Testis (tissue), 3 donors: Measurements from ENCODE around the gene ADPRM. TPM values are rescaled to one million over a fixed set of nuclear protein-coding genes. Genes with fewer than 3 reads are reported as not detected.

Experiments used
- DNase-seq: peaks from one replicate; pipeline ENCODE4 v3.0.0-alpha.2; 2019
- H3K27ac ChIP-seq, 2 donors: fragments of 200-600 bp; sonication (generic); one replicate each; pipeline ENCODE4 v1.5.1; 2019
- H3K27me3 ChIP-seq: fragments of 200-600 bp; sonication (generic); one replicate; pipeline ENCODE4 v1.5.1; 2019
- H3K36me3 ChIP-seq: fragments of 200-600 bp; sonication (generic); one replicate; pipeline ENCODE4 v1.5.1; 2017; ENCODE audit warnings: low read depth; ENCODE audit errors: missing control alignments
- H3K4me1 ChIP-seq: fragments of 200-600 bp; sonication (generic); one replicate; pipeline ENCODE4 v1.5.1; 2019
- H3K4me3 ChIP-seq, 2 donors: fragments of 200-600 bp; sonication (generic); one replicate each; pipeline ENCODE4 v1.5.1; 2017 to 2019
- H3K9me3 ChIP-seq: fragments of 200-600 bp; sonication (generic); one replicate; pipeline ENCODE4 v1.5.1; 2017
- CTCF ChIP-seq, 3 experiments: fragments of 450-650 bp in 2 of 3; fragments of 200-600 bp in 1 of 3; sonication (generic) in 1 of 3; IDR thresholded peaks; one replicate each; pipeline ENCODE4 v1.5.1; 2016 to 2019; ENCODE audit warnings: antibody characterized with exemption in 3 of 3, mild to moderate bottlenecking in 2 of 3, moderate library complexity in 1 of 3
- POLR2A ChIP-seq: fragments of 450-650 bp; IDR thresholded peaks from one replicate; pipeline ENCODE4 v1.6.1; 2017; ENCODE audit warnings: antibody characterized with exemption, mild to moderate bottlenecking, moderate library complexity
- WGBS, 2 donors: methylation state at CpG; one replicate each; pipeline ENCODE4 v1.1.5; 2018; 5-methylcytosine and 5-hydroxymethylcytosine counted together
- intact Hi-C: fragments of 100-400 bp; cut with DNase I; formaldehyde crosslinking; loops from one replicate; pipeline ENCODE4 v1.15.1; 2023; ENCODE audit warnings: low total_unique reads
- polyA plus RNA-seq: library from polyadenylated mRNA; stranded (reverse); fragments of 350-450 nt; fragmentation: Illumina TruSeq; extraction: RNeasy Lipid Tissue Mini Kit (QIAGEN cat#74804); gene quantifications from one replicate; pipeline ENCODE4 v1.2.3, GENCODE V29; 2014; ENCODE audit warnings: low read depth, low replicate concordance; ENCODE audit not compliant: insufficient read depth
- total RNA-seq, 2 donors: library from RNA; depleted of rRNA; stranded (reverse); fragments of >200 nt; gene quantifications; one replicate each; pipeline ENCODE4 v1.2.3, GENCODE V29; 2016

The ADPRM gene
- total and polyA plus RNA-seq, 3 donors from 2014 or later, result 8.0 to 13.8 (median 9.0) TPM

GRCh38 chr17:10716218-10716617, 18.8 kb downstream of the ADPRM start:
- Histone ChIP-seq H3K27me3 (no peaks in the 10 kb centered on the region), H3K36me3 (no peaks in the 10 kb centered on the region), H3K9me3 (no peaks in the 10 kb centered on the region), H3K4me1 (no peaks in the 10 kb centered on the region), H3K4me3 (no peak overlapping the region), H3K27ac (no peak overlapping the region)
- DNase-seq, result no peak
- 86 to 88% methylated on average over 10 of the region's 10 CpGs for WGBS, 2 donors
- intact Hi-C loops, result no loop called here
- TF ChIP-seq CTCF (IDR thresholded peaks at IDR 0.05) (no peak), POLR2A (no peak)

GRCh38 chr17:10718547-10718946, 21.2 kb downstream of the ADPRM start:
- no peak for DNase-seq
- Histone ChIP-seq H3K4me3 (no peak overlapping the region), H3K36me3 (no peaks in the 10 kb centered on the region), H3K4me1 (no peaks in the 10 kb centered on the region), H3K27ac (no peak overlapping the region), H3K27me3 (no peaks in the 10 kb centered on the region), H3K9me3 (no peaks in the 10 kb centered on the region)
- no peak for TF ChIP-seq CTCF (IDR thresholded peaks at IDR 0.05)
- no peak for TF ChIP-seq POLR2A
- intact Hi-C loops, result no loop called here
- WGBS, 2 donors, result 44 to 97% methylated on average over 1 of the region's 1 CpG

GRCh38 chr17:10724546-10725195, 27.3 kb downstream of the ADPRM start:
- H3K4me3 ChIP-seq, result no peak overlapping the region
- 84 to 87% methylated on average over 11 of the region's 11 CpGs for WGBS, 2 donors
- intact Hi-C loops, result no loop called here
- no peak for DNase-seq
- no peaks in the 10 kb centered on the region for H3K9me3 ChIP-seq
- TF ChIP-seq POLR2A, result no peak
- no peaks in the 10 kb centered on the region for H3K27me3 ChIP-seq
- H3K27ac ChIP-seq, result no peak overlapping the region
- no peaks in the 10 kb centered on the region for H3K36me3 ChIP-seq
- no peaks in the 10 kb centered on the region for H3K4me1 ChIP-seq

GRCh38 chr17:10725262-10725661, 27.9 kb downstream of the ADPRM start:
- 73 to 83% methylated on average over 3 of the region's 3 CpGs for WGBS, 2 donors
- intact Hi-C loops, result no loop called here
- H3K27ac ChIP-seq, result no peak overlapping the region

GRCh38 chr17:10726196-10726595, 28.8 kb downstream of the ADPRM start:
- intact Hi-C loops, result no loop called here
- Histone ChIP-seq H3K27ac (no peak overlapping the region), H3K27me3 (no peaks in the 10 kb centered on the region), H3K4me1 (peaks cover 7% of the 10 kb centered on the region), H3K36me3 (no peaks in the 10 kb centered on the region), H3K4me3 (no peak overlapping the region), H3K9me3 (no peaks in the 10 kb centered on the region)
- no peak for DNase-seq
- TF ChIP-seq CTCF (IDR thresholded peaks at IDR 0.05), result no peak
- no peak for TF ChIP-seq POLR2A
- 71 to 90% methylated on average over 2 of the region's 2 CpGs for WGBS, 2 donors

More at GRCh38 chr17:10725262-10725661, 27.9 kb downstream of the ADPRM start:
- Histone ChIP-seq H3K4me1 (no peaks in the 10 kb centered on the region), H3K36me3 (no peaks in the 10 kb centered on the region), H3K27me3 (no peaks in the 10 kb centered on the region), H3K9me3 (no peaks in the 10 kb centered on the region), H3K4me3 (no peak overlapping the region)
- TF ChIP-seq POLR2A (no peak), CTCF (IDR thresholded peaks at IDR 0.05) (no peak)
- no peak for DNase-seq
